WTC11 (cell line): ENCODE results near the gene NARS2. TPM values are rescaled to one million over a fixed set of nuclear protein-coding genes. Genes with fewer than 3 reads are reported as not detected.

Source experiments
- ATAC-seq: fragments of 200-7000 bp; cut with Tn5 transposase; 2 replicates; pipeline ENCODE4 v1.10.0; 2021; ENCODE audit warnings: mild to moderate bottlenecking, moderate library complexity
- CTCF ChIA-PET: fragments of 300-600 bp; sonication (Branson Sonifier 250); formaldehyde crosslinking; loops from one replicate; lab custom pipeline; 2021; ENCODE audit warnings: antibody characterized with exemption; lab: Charles Lee
- POLR2A ChIA-PET: fragments of 350-600 bp; sonication (Branson Sonifier 250); formaldehyde crosslinking; loops from one replicate; lab custom pipeline; 2021; ENCODE audit warnings: antibody characterized with exemption; lab: Charles Lee
- DNase-seq: peaks from one replicate; pipeline ENCODE4 v3.0.0; 2021; ENCODE audit warnings: low spot score
- H3K27ac Mint-ChIP-seq: 2 replicates; pipeline ENCODE4 v1.8.0; 2021; ENCODE audit warnings: mixed read lengths
- H3K27me3 Mint-ChIP-seq: 2 replicates; pipeline ENCODE4 v1.8.0; 2021; ENCODE audit warnings: low read depth, mild to moderate bottlenecking, moderate library complexity, mixed read lengths
- H3K36me3 Mint-ChIP-seq: 2 replicates; pipeline ENCODE4 v1.8.0; 2021; ENCODE audit warnings: mixed read lengths
- H3K4me1 Mint-ChIP-seq: 2 replicates; pipeline ENCODE4 v1.8.0; 2022; ENCODE audit warnings: mixed read lengths
- H3K4me3 Mint-ChIP-seq: 2 replicates; pipeline ENCODE4 v1.8.0; 2021; ENCODE audit warnings: mild to moderate bottlenecking, moderate library complexity, mixed read lengths
- H3K9me3 Mint-ChIP-seq: 2 replicates; pipeline ENCODE4 v1.8.0; 2021; ENCODE audit warnings: mixed read lengths
- EMX1 ChIP-seq: fragments of 250-450 bp; sonication (Bioruptor Pico); IDR thresholded peaks from 2 replicates; pipeline ENCODE4 v1.8.0; 2021; ENCODE audit warnings: mild to moderate bottlenecking
- ETV6 ChIP-seq: sonication (generic); formaldehyde crosslinking; IDR thresholded peaks from 2 replicates; pipeline ENCODE4 v1.8.1; 2022; ENCODE audit warnings: mild to moderate bottlenecking, missing genetic modification reagents
- GTF2I ChIP-seq: fragments of 250-450 bp; sonication (Bioruptor Pico); conservative IDR thresholded peaks from 2 replicates; pipeline ENCODE4 v1.4.0; 2021; ENCODE audit warnings: mild to moderate bottlenecking
- TP53 ChIP-seq: sonication (generic); formaldehyde crosslinking; IDR thresholded peaks from 2 replicates; pipeline ENCODE4 v1.8.1; 2023; ENCODE audit warnings: mild to moderate bottlenecking, missing genetic modification reagents
- ZBTB21 ChIP-seq: sonication (generic); formaldehyde crosslinking; IDR thresholded peaks from 2 replicates; pipeline ENCODE4 v1.8.1; 2023; ENCODE audit warnings: mild to moderate bottlenecking, missing genetic modification reagents, borderline replicate concordance
- ZNF121 ChIP-seq: sonication (generic); formaldehyde crosslinking; IDR thresholded peaks from 2 replicates; pipeline ENCODE4 v1.8.0; 2023; ENCODE audit warnings: missing genetic modification reagents
- ZNF219 ChIP-seq: sonication (generic); formaldehyde crosslinking; IDR thresholded peaks from 2 replicates; pipeline ENCODE4 v1.8.0; 2023; ENCODE audit warnings: missing genetic modification reagents, mild to moderate bottlenecking, borderline replicate concordance
- ZNF671 ChIP-seq: fragments of 250-450 bp; sonication (Bioruptor Pico); IDR thresholded peaks from 2 replicates; pipeline ENCODE4 v1.8.0; 2021; ENCODE audit warnings: mild to moderate bottlenecking
- total RNA-seq: library from RNA; stranded (reverse); gene quantifications from 3 replicates; pipeline ENCODE4 v1.2.3, GENCODE V29; 2021
- TF ChIP-seq, protein P1 (sequence below): sonication (generic); formaldehyde crosslinking; IDR thresholded peaks from 2 replicates; pipeline ENCODE4 v1.8.0; 2022; ENCODE audit warnings: missing genetic modification reagents
- TF ChIP-seq, protein P2 (sequence below): fragments of 250-450 bp; sonication (Bioruptor Pico); conservative IDR thresholded peaks from 2 replicates; pipeline ENCODE4 v1.9.0; 2021; ENCODE audit warnings: mild to moderate bottlenecking
- TF ChIP-seq, protein P3 (sequence below): sonication (generic); formaldehyde crosslinking; IDR thresholded peaks from 2 replicates; pipeline ENCODE4 v1.8.1; 2022; ENCODE audit warnings: low read depth, missing genetic modification reagents, borderline replicate concordance
- TF ChIP-seq, protein P4 (sequence below): sonication (generic); formaldehyde crosslinking; IDR thresholded peaks from 2 replicates; pipeline ENCODE4 v1.8.0; 2023; ENCODE audit warnings: missing genetic modification reagents, mild to moderate bottlenecking, borderline replicate concordance
- TF ChIP-seq, protein P5 (sequence below): sonication (generic); formaldehyde crosslinking; IDR thresholded peaks from 2 replicates; pipeline ENCODE4 v1.8.0; 2022; ENCODE audit warnings: mild to moderate bottlenecking, missing genetic modification reagents
- TF ChIP-seq, protein P6 (sequence below): fragments of 250-450 bp; sonication (Bioruptor Pico); IDR thresholded peaks from 2 replicates; pipeline ENCODE4 v1.9.0; 2021; ENCODE audit warnings: mild to moderate bottlenecking, borderline replicate concordance
- TF ChIP-seq, protein P7 (sequence below): sonication (generic); formaldehyde crosslinking; IDR thresholded peaks from 2 replicates; pipeline ENCODE4 v1.8.0; 2022; ENCODE audit warnings: mild to moderate bottlenecking, missing genetic modification reagents
- TF ChIP-seq, protein P8 (sequence below): sonication (generic); formaldehyde crosslinking; IDR thresholded peaks from 2 replicates; pipeline ENCODE4 v1.8.1; 2022; ENCODE audit warnings: mild to moderate bottlenecking, moderate library complexity, missing genetic modification reagents

NARS2 gene
- total RNA-seq, 1 experiment from 2014 or later = 36.4 TPM

DNA sequence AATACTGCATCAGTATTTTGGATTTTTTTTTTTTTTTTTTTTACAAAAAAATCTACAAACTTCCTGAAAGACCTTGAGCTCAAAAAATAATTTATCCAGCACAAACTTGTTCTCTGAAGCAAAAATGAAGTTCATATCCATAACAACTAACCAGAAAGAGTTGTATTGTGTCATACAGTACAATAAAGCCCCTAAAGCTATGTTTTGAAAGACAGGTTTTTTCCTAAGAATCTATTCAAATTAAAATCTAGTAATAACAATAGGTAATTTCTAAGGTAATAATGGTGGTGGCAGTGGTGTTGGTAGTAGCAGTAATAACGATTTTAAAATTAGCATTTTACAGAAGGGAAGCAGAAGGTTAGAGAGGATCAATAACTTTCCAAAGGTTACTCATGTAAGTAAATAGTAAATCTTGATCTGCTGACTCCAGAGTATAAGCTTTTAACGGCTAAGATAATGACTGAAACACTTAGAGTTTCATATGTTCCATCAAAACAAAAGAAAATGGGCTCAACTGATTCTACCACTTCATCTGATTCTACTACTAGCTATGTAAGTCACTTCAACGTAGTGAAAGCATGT, 103.7 kb downstream of the NARS2 start:
- Mint-ChIP-seq H3K36me3 (peaks cover 15% of the 10 kb centered on the region), H3K4me1 (peaks cover 8% of the 10 kb centered on the region), H3K27ac (no peak overlapping the region), H3K9me3 (peaks cover 6% of the 10 kb centered on the region), H3K4me3 (no peak overlapping the region), H3K27me3 (no peaks in the 10 kb centered on the region)
- TF ChIP-seq ZNF121 (no peak), ZNF671 (CRISPR knock-in tag) (no peak), ZNF219 (CRISPR knock-in tag) (no peak), ZBTB21 (no peak), EMX1 (CRISPR knock-in tag) (no peak), GTF2I (CRISPR knock-in tag) (no peak), TP53 (CRISPR knock-in tag) (no peak), ETV6 (CRISPR knock-in tag) (no peak)
- TF ChIP-seq, protein P1, sequence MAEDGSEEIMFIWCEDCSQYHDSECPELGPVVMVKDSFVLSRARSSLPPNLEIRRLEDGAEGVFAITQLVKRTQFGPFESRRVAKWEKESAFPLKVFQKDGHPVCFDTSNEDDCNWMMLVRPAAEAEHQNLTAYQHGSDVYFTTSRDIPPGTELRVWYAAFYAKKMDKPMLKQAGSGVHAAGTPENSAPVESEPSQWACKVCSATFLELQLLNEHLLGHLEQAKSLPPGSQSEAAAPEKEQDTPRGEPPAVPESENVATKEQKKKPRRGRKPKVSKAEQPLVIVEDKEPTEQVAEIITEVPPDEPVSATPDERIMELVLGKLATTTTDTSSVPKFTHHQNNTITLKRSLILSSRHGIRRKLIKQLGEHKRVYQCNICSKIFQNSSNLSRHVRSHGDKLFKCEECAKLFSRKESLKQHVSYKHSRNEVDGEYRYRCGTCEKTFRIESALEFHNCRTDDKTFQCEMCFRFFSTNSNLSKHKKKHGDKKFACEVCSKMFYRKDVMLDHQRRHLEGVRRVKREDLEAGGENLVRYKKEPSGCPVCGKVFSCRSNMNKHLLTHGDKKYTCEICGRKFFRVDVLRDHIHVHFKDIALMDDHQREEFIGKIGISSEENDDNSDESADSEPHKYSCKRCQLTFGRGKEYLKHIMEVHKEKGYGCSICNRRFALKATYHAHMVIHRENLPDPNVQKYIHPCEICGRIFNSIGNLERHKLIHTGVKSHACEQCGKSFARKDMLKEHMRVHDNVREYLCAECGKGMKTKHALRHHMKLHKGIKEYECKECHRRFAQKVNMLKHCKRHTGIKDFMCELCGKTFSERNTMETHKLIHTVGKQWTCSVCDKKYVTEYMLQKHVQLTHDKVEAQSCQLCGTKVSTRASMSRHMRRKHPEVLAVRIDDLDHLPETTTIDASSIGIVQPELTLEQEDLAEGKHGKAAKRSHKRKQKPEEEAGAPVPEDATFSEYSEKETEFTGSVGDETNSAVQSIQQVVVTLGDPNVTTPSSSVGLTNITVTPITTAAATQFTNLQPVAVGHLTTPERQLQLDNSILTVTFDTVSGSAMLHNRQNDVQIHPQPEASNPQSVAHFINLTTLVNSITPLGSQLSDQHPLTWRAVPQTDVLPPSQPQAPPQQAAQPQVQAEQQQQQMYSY (CRISPR knock-in tag) = no peak
- TF ChIP-seq, protein P2, sequence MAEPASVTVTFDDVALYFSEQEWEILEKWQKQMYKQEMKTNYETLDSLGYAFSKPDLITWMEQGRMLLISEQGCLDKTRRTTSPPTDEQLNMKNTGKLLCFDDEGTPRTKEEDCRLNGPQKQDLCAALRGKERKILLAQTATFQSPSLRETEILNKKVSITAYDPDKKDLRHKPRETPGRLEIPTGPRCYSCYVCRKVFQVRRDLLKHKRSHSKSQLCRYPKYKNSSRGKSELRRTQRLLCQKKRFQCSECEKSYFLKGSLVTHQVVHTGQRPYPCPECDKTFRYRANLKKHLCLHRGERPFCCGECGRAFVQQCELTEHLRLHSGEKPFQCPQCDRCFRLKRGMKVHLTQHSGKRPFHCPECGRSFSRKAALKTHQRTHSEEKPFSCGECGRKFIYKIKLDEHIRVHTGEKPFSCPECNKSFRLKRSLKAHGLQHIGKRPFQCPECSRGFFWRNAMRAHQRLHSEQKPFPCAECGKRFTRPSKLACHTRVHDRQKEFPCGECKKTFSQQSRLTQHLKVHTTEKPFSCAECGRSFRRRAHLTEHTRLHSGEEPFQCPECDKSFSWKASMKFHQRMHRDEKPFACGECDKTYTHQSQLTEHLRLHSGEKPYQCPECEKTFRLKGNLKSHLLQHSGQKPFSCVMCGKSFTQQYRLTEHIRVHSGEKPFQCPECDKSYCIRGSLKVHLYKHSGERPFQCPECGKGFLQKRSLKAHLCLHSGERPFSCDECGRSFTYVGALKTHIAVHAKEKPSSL (CRISPR knock-in tag) = no peak
- TF ChIP-seq, protein P3, sequence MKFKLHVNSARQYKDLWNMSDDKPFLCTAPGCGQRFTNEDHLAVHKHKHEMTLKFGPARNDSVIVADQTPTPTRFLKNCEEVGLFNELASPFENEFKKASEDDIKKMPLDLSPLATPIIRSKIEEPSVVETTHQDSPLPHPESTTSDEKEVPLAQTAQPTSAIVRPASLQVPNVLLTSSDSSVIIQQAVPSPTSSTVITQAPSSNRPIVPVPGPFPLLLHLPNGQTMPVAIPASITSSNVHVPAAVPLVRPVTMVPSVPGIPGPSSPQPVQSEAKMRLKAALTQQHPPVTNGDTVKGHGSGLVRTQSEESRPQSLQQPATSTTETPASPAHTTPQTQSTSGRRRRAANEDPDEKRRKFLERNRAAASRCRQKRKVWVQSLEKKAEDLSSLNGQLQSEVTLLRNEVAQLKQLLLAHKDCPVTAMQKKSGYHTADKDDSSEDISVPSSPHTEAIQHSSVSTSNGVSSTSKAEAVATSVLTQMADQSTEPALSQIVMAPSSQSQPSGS = no peak
- TF ChIP-seq, protein P4, sequence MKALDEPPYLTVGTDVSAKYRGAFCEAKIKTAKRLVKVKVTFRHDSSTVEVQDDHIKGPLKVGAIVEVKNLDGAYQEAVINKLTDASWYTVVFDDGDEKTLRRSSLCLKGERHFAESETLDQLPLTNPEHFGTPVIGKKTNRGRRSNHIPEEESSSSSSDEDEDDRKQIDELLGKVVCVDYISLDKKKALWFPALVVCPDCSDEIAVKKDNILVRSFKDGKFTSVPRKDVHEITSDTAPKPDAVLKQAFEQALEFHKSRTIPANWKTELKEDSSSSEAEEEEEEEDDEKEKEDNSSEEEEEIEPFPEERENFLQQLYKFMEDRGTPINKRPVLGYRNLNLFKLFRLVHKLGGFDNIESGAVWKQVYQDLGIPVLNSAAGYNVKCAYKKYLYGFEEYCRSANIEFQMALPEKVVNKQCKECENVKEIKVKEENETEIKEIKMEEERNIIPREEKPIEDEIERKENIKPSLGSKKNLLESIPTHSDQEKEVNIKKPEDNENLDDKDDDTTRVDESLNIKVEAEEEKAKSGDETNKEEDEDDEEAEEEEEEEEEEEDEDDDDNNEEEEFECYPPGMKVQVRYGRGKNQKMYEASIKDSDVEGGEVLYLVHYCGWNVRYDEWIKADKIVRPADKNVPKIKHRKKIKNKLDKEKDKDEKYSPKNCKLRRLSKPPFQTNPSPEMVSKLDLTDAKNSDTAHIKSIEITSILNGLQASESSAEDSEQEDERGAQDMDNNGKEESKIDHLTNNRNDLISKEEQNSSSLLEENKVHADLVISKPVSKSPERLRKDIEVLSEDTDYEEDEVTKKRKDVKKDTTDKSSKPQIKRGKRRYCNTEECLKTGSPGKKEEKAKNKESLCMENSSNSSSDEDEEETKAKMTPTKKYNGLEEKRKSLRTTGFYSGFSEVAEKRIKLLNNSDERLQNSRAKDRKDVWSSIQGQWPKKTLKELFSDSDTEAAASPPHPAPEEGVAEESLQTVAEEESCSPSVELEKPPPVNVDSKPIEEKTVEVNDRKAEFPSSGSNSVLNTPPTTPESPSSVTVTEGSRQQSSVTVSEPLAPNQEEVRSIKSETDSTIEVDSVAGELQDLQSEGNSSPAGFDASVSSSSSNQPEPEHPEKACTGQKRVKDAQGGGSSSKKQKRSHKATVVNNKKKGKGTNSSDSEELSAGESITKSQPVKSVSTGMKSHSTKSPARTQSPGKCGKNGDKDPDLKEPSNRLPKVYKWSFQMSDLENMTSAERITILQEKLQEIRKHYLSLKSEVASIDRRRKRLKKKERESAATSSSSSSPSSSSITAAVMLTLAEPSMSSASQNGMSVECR (CRISPR knock-in tag) = no peak
- TF ChIP-seq, protein P5, sequence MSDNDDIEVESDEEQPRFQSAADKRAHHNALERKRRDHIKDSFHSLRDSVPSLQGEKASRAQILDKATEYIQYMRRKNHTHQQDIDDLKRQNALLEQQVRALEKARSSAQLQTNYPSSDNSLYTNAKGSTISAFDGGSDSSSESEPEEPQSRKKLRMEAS (CRISPR knock-in tag) = no peak
- TF ChIP-seq, protein P6, sequence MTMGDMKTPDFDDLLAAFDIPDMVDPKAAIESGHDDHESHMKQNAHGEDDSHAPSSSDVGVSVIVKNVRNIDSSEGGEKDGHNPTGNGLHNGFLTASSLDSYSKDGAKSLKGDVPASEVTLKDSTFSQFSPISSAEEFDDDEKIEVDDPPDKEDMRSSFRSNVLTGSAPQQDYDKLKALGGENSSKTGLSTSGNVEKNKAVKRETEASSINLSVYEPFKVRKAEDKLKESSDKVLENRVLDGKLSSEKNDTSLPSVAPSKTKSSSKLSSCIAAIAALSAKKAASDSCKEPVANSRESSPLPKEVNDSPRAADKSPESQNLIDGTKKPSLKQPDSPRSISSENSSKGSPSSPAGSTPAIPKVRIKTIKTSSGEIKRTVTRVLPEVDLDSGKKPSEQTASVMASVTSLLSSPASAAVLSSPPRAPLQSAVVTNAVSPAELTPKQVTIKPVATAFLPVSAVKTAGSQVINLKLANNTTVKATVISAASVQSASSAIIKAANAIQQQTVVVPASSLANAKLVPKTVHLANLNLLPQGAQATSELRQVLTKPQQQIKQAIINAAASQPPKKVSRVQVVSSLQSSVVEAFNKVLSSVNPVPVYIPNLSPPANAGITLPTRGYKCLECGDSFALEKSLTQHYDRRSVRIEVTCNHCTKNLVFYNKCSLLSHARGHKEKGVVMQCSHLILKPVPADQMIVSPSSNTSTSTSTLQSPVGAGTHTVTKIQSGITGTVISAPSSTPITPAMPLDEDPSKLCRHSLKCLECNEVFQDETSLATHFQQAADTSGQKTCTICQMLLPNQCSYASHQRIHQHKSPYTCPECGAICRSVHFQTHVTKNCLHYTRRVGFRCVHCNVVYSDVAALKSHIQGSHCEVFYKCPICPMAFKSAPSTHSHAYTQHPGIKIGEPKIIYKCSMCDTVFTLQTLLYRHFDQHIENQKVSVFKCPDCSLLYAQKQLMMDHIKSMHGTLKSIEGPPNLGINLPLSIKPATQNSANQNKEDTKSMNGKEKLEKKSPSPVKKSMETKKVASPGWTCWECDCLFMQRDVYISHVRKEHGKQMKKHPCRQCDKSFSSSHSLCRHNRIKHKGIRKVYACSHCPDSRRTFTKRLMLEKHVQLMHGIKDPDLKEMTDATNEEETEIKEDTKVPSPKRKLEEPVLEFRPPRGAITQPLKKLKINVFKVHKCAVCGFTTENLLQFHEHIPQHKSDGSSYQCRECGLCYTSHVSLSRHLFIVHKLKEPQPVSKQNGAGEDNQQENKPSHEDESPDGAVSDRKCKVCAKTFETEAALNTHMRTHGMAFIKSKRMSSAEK = no peak
- TF ChIP-seq, protein P7, sequence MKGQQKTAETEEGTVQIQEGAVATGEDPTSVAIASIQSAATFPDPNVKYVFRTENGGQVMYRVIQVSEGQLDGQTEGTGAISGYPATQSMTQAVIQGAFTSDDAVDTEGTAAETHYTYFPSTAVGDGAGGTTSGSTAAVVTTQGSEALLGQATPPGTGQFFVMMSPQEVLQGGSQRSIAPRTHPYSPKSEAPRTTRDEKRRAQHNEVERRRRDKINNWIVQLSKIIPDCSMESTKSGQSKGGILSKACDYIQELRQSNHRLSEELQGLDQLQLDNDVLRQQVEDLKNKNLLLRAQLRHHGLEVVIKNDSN = no peak
- TF ChIP-seq, protein P8, sequence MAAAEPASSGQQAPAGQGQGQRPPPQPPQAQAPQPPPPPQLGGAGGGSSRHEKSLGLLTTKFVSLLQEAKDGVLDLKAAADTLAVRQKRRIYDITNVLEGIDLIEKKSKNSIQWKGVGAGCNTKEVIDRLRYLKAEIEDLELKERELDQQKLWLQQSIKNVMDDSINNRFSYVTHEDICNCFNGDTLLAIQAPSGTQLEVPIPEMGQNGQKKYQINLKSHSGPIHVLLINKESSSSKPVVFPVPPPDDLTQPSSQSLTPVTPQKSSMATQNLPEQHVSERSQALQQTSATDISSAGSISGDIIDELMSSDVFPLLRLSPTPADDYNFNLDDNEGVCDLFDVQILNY (CRISPR knock-in tag) = no peak
- ChIA-PET CTCF (interaction anchor here (0.6 to 0.7 kb wide), 2 partner anchors 8 to 147 kb away, joined by 5 to 6 read pairs; no protein-coding TSS in a partner anchor), POLR2A (interaction anchor here (0.5 kb wide), 1 partner anchor 47 kb away, joined by 3 read pairs; no protein-coding TSS in a partner anchor)
- no peak for ATAC-seq
- no peak for DNase-seq
